ENCODE measurements around the gene IL1RAPL1.
"Not testable (repeated sequence)": the region's sequence is repeated elsewhere in the genome, so short reads cannot be mapped to it uniquely, and the experiment has no call there.

Gene IL1RAPL1

GRCh38 chrX:28670074-28670473 is 82.8 kb downstream of the IL1RAPL1 start:
- no peaks in the 10 kb centered on the region for H3K9me3 Mint-ChIP-seq
- H3K4me1 Mint-ChIP-seq: no peaks in the 10 kb centered on the region
- no peaks in the 10 kb centered on the region for H3K36me3 Mint-ChIP-seq
- no peak overlapping the region for H3K4me3 Mint-ChIP-seq
- H3K27ac Mint-ChIP-seq: no peak overlapping the region
- no peak for ATAC-seq
- H3K27me3 Mint-ChIP-seq: no peaks in the 10 kb centered on the region

- no peak for ATAC-seq
- H3K4me1 Mint-ChIP-seq: no peaks in the 10 kb centered on the region
- H3K4me3 Mint-ChIP-seq: no peak overlapping the region
- H3K27me3 Mint-ChIP-seq: no peaks in the 10 kb centered on the region
- no peaks in the 10 kb centered on the region for H3K9me3 Mint-ChIP-seq
- H3K36me3 Mint-ChIP-seq: no peaks in the 10 kb centered on the region
- H3K27ac Mint-ChIP-seq: no peak overlapping the region
Observed at GRCh38 chrX:28675173-28675572, 87.9 kb downstream of the IL1RAPL1 start.

- no peak overlapping the region for H3K4me3 Mint-ChIP-seq
- ATAC-seq: no peak
- H3K27ac Mint-ChIP-seq: no peak overlapping the region
- no peaks in the 10 kb centered on the region for H3K4me1 Mint-ChIP-seq
- H3K36me3 Mint-ChIP-seq: no peaks in the 10 kb centered on the region
- H3K27me3 Mint-ChIP-seq: no peaks in the 10 kb centered on the region
- H3K9me3 Mint-ChIP-seq: peaks cover 5% of the 10 kb centered on the region
Observed at GRCh38 chrX:28693101-28693500, 105.9 kb downstream of the IL1RAPL1 start.

- Mint-ChIP-seq H3K27ac (no peak overlapping the region), H3K9me3 (no peaks in the 10 kb centered on the region), H3K36me3 (no peaks in the 10 kb centered on the region), H3K4me3 (no peak overlapping the region), H3K27me3 (no peaks in the 10 kb centered on the region), H3K4me1 (no peaks in the 10 kb centered on the region)
- no peak for ATAC-seq
Observed at GRCh38 chrX:28697732-28698131, 110.5 kb downstream of the IL1RAPL1 start.

GRCh38 chrX:28701222-28701621 is 114.0 kb downstream of the IL1RAPL1 start:
- Mint-ChIP-seq H3K36me3 (no peaks in the 10 kb centered on the region), H3K27ac (no peak overlapping the region), H3K9me3 (peaks cover 4% of the 10 kb centered on the region), H3K4me3 (no peak overlapping the region), H3K27me3 (no peaks in the 10 kb centered on the region), H3K4me1 (no peaks in the 10 kb centered on the region)
- no peak for ATAC-seq

GRCh38 chrX:28706964-28707363 is 119.7 kb downstream of the IL1RAPL1 start:
- Mint-ChIP-seq H3K9me3 (peaks cover 4% of the 10 kb centered on the region), H3K27me3 (no peaks in the 10 kb centered on the region), H3K4me3 (no peak overlapping the region), H3K4me1 (no peaks in the 10 kb centered on the region), H3K36me3 (no peaks in the 10 kb centered on the region), H3K27ac (no peak overlapping the region)
- no peak for ATAC-seq

GRCh38 chrX:28709421-28709820 is 122.2 kb downstream of the IL1RAPL1 start:
- no peaks in the 10 kb centered on the region for H3K4me1 Mint-ChIP-seq

GRCh38 chrX:28717864-28718263 is 130.6 kb downstream of the IL1RAPL1 start:
- no peaks in the 10 kb centered on the region for H3K9me3 Mint-ChIP-seq
- no peak overlapping the region for H3K27ac Mint-ChIP-seq
- no peaks in the 10 kb centered on the region for H3K4me1 Mint-ChIP-seq
- ATAC-seq: no peak
- no peaks in the 10 kb centered on the region for H3K27me3 Mint-ChIP-seq
- no peaks in the 10 kb centered on the region for H3K36me3 Mint-ChIP-seq
- no peak overlapping the region for H3K4me3 Mint-ChIP-seq

More at GRCh38 chrX:28709421-28709820, 122.2 kb downstream of the IL1RAPL1 start:
- Mint-ChIP-seq H3K4me3 (no peak overlapping the region), H3K27me3 (no peaks in the 10 kb centered on the region), H3K27ac (no peak overlapping the region), H3K9me3 (peaks cover 2% of the 10 kb centered on the region), H3K36me3 (no peaks in the 10 kb centered on the region)
- no peak for ATAC-seq

- Mint-ChIP-seq H3K4me1 (no peaks in the 10 kb centered on the region), H3K27ac (no peak overlapping the region), H3K27me3 (no peaks in the 10 kb centered on the region), H3K36me3 (no peaks in the 10 kb centered on the region), H3K4me3 (no peak overlapping the region), H3K9me3 (no peaks in the 10 kb centered on the region)
- no peak for ATAC-seq
Observed at GRCh38 chrX:28718450-28718849, 131.2 kb downstream of the IL1RAPL1 start.

- ATAC-seq: no peak
- no peaks in the 10 kb centered on the region for H3K36me3 Mint-ChIP-seq
- no peak overlapping the region for H3K4me3 Mint-ChIP-seq
Observed at GRCh38 chrX:28719620-28720019, 132.4 kb downstream of the IL1RAPL1 start.

GRCh38 chrX:28752330-28752729 is 165.1 kb downstream of the IL1RAPL1 start:
- H3K9me3 Mint-ChIP-seq: no peaks in the 10 kb centered on the region
- ATAC-seq: no peak
- H3K27me3 Mint-ChIP-seq: no peaks in the 10 kb centered on the region
- H3K27ac Mint-ChIP-seq: no peak overlapping the region
- H3K36me3 Mint-ChIP-seq: no peaks in the 10 kb centered on the region
- H3K4me1 Mint-ChIP-seq: no peaks in the 10 kb centered on the region
- no peak overlapping the region for H3K4me3 Mint-ChIP-seq

More at GRCh38 chrX:28719620-28720019, 132.4 kb downstream of the IL1RAPL1 start:
- Mint-ChIP-seq H3K27me3 (no peaks in the 10 kb centered on the region), H3K9me3 (no peaks in the 10 kb centered on the region), H3K4me1 (no peaks in the 10 kb centered on the region), H3K27ac (no peak overlapping the region)

- Mint-ChIP-seq H3K9me3 (no peaks in the 10 kb centered on the region), H3K27me3 (no peaks in the 10 kb centered on the region), H3K4me1 (no peaks in the 10 kb centered on the region), H3K4me3 (no peak overlapping the region), H3K27ac (no peak overlapping the region), H3K36me3 (no peaks in the 10 kb centered on the region)
- no peak for ATAC-seq
Observed at GRCh38 chrX:28756175-28756574, 168.9 kb downstream of the IL1RAPL1 start.

- H3K9me3 Mint-ChIP-seq: no peaks in the 10 kb centered on the region
- no peak for ATAC-seq
- H3K36me3 Mint-ChIP-seq: no peaks in the 10 kb centered on the region
- H3K4me3 Mint-ChIP-seq: no peak overlapping the region
- H3K27ac Mint-ChIP-seq: no peak overlapping the region
- H3K27me3 Mint-ChIP-seq: no peaks in the 10 kb centered on the region
- H3K4me1 Mint-ChIP-seq: no peaks in the 10 kb centered on the region
Observed at GRCh38 chrX:28756647-28757046, 169.4 kb downstream of the IL1RAPL1 start.

GRCh38 chrX:28757290-28757689 is 170.0 kb downstream of the IL1RAPL1 start:
- Mint-ChIP-seq H3K27ac (no peak overlapping the region), H3K4me3 (no peak overlapping the region), H3K9me3 (no peaks in the 10 kb centered on the region)

GRCh38 chrX:28766561-28766960 is 179.3 kb downstream of the IL1RAPL1 start:
- not testable (repeated sequence) for H3K27me3 Mint-ChIP-seq, H3K4me3 Mint-ChIP-seq, ATAC-seq, H3K4me1 Mint-ChIP-seq, H3K36me3 Mint-ChIP-seq, H3K27ac Mint-ChIP-seq, H3K9me3 Mint-ChIP-seq

More at GRCh38 chrX:28757290-28757689, 170.0 kb downstream of the IL1RAPL1 start:
- H3K27me3 Mint-ChIP-seq: no peaks in the 10 kb centered on the region
- no peaks in the 10 kb centered on the region for H3K36me3 Mint-ChIP-seq
- ATAC-seq: no peak
- no peaks in the 10 kb centered on the region for H3K4me1 Mint-ChIP-seq

GRCh38 chrX:28773807-28774206 is 186.6 kb downstream of the IL1RAPL1 start:
- no peaks in the 10 kb centered on the region for H3K9me3 Mint-ChIP-seq
- H3K4me1 Mint-ChIP-seq: no peaks in the 10 kb centered on the region
- no peaks in the 10 kb centered on the region for H3K27me3 Mint-ChIP-seq
- no peak overlapping the region for H3K4me3 Mint-ChIP-seq
- H3K36me3 Mint-ChIP-seq: no peaks in the 10 kb centered on the region
- no peak for ATAC-seq
- no peak overlapping the region for H3K27ac Mint-ChIP-seq

GRCh38 chrX:28787206-28787605 is 200.0 kb downstream of the IL1RAPL1 start:
- no peaks in the 10 kb centered on the region for H3K27me3 Mint-ChIP-seq
- H3K27ac Mint-ChIP-seq: no peak overlapping the region
- peaks cover 3% of the 10 kb centered on the region for H3K9me3 Mint-ChIP-seq
- H3K4me1 Mint-ChIP-seq: no peaks in the 10 kb centered on the region
- H3K4me3 Mint-ChIP-seq: no peak overlapping the region
- ATAC-seq: no peak
- H3K36me3 Mint-ChIP-seq: no peaks in the 10 kb centered on the region

Data from stimulated activated memory B cell treated with anti-CD40 and anti-IgM and Interleukin-4, amounts not matched to agents 10 μg/mL and 1 μg/mL and 100 μg/mL, for 72 hours (primary cell).